IMR-90 (cell line): ENCODE results near the gene MLIP.

ENCODE experiments used
- CHD1 ChIP-seq: IDR thresholded peaks from 2 replicates; pipeline ENCODE4 v1.6.1; 2012; ENCODE audit warnings: low read depth, low read length, improper control_type of control experiment
- CTCF ChIP-seq: conservative IDR thresholded peaks from 2 replicates; pipeline ENCODE4 v1.5.1; 2012; ENCODE audit warnings: mild to moderate bottlenecking, low read depth, low read length, improper control_type of control experiment
- MAZ ChIP-seq: IDR thresholded peaks from 2 replicates; pipeline ENCODE4 v1.6.1; 2012; ENCODE audit warnings: low read depth, mild to moderate bottlenecking, low read length, improper control_type of control experiment, moderate library complexity, borderline replicate concordance
- POLR2A ChIP-seq: IDR thresholded peaks from 2 replicates; pipeline ENCODE4 v1.6.1; 2012; ENCODE audit warnings: mild to moderate bottlenecking, low read depth, low read length
- SMC3 ChIP-seq: fragments of 150-350 bp; IDR thresholded peaks from 2 replicates; pipeline ENCODE4 v1.6.1; 2016; ENCODE audit warnings: low read depth, mild to moderate bottlenecking, antibody characterized with exemption, low read length, moderate library complexity

- no peak for TF ChIP-seq CTCF
- no peak for TF ChIP-seq CHD1
- no peak for TF ChIP-seq POLR2A
- no peak for TF ChIP-seq MAZ
- TF ChIP-seq SMC3, result no peak
Observed at GRCh38 chr6:54188846-54189245, 77.6 kb downstream of the MLIP start.
